HepG2 (cell line): Measurements from ENCODE around the gene CDC42BPG. TPM values are rescaled to one million over a fixed set of nuclear protein-coding genes. Genes with fewer than 3 reads are reported as not detected.

Source experiments
- ATAC-seq: fragments of 200-7000 bp; cut with Tn5 transposase; 3 replicates; pipeline ENCODE4 v1.9.1; 2020; ENCODE audit warnings: mild to moderate bottlenecking, moderate library complexity
- BruUV-seq: library from RNA; stranded (reverse); fragments of 400-500 nt; replicated peaks from 2 replicates; lab custom pipeline; 2021; lab: Mats Ljungman, UMichigan
- CTCF ChIA-PET: fragments of 300-600 bp; formaldehyde crosslinking; extraction: SDS; loops from one replicate; lab custom pipeline; 2021; ENCODE audit warnings: low total read pairs, inconsistent platforms, low intra/inter-chr PET ratio; lab: Yijun Ruan, JAX
- POLR2A ChIA-PET: fragments of 350-600 bp; sonication (Branson Sonifier 250); formaldehyde crosslinking; loops from one replicate; lab custom pipeline; 2020; ENCODE audit warnings: antibody characterized with exemption, inconsistent platforms; lab: Yijun Ruan, JAX
- DNase-seq: peaks from one replicate; pipeline ENCODE4 v3.0.0-alpha.2; 2015; ENCODE audit warnings: low spot score
- FAIRE-seq: peaks from 3 replicates; lab custom pipeline; 2011; peaks lifted over from hg19 to GRCh38; lab: Jason Lieb, UNC
- H2AFZ ChIP-seq: one replicate; pipeline ENCODE4 v1.6.1; 2011; ENCODE audit warnings: low read length, inconsistent platforms
- H3K27ac ChIP-seq: fragments of 300-600 bp; 3 replicates; pipeline ENCODE4 v1.8.0; 2011; ENCODE audit warnings: mixed run types, mild to moderate bottlenecking, mixed read lengths, low read length, inconsistent platforms; ENCODE audit not compliant: insufficient read depth; ENCODE audit errors: extremely low read length
- H3K27me3 ChIP-seq, 2 experiments: fragments of 200-600 bp in 1 of 2; 2 replicates in 1 of 2; 3 replicates in 1 of 2; pipeline versions ENCODE4 v1.6.0 to v1.8.0; 2011; ENCODE audit warnings: low read length in 2 of 2, mild to moderate bottlenecking in 2 of 2, moderate library complexity in 2 of 2, inconsistent platforms in 1 of 2; ENCODE audit not compliant: insufficient read depth in 2 of 2, control insufficient read depth in 1 of 2
- H3K36me3 ChIP-seq, 2 experiments: fragments of 200-600 bp in 1 of 2; replicated peaks in 1 of 2; 2 replicates in 1 of 2; 3 replicates in 1 of 2; pipeline versions ENCODE4 v1.5.1 to v1.8.0; 2011; ENCODE audit warnings: low read length in 2 of 2, inconsistent platforms in 1 of 2; ENCODE audit not compliant: insufficient read depth in 2 of 2, control insufficient read depth in 1 of 2
- H3K4me1 ChIP-seq: 2 replicates; pipeline ENCODE4 v1.5.1; 2012; ENCODE audit warnings: low read length, inconsistent platforms; ENCODE audit not compliant: insufficient read depth
- H3K4me2 ChIP-seq: 2 replicates; pipeline ENCODE4 v1.6.0; 2011; ENCODE audit warnings: low read depth, low read length, inconsistent platforms
- H3K4me3 ChIP-seq, 3 experiments: fragments of 200-600 bp in 1 of 3; sonication (generic), shearing (Covaris generic) in 1 of 3; replicated peaks in 1 of 3; 2 replicates each; pipeline ENCODE4 v1.5.1; 2011 to 2016; ENCODE audit warnings: low read length in 3 of 3, inconsistent platforms in 2 of 3, low read depth in 2 of 3, mild to moderate bottlenecking in 2 of 3, control low read depth in 1 of 3, mixed read lengths in 1 of 3; ENCODE audit not compliant: insufficient read depth in 1 of 3
- H3K79me2 ChIP-seq: one replicate; pipeline ENCODE4 v1.6.1; 2011; ENCODE audit warnings: low read length, inconsistent platforms; ENCODE audit not compliant: insufficient read depth
- H3K9ac ChIP-seq: 2 replicates; pipeline ENCODE4 v1.6.0; 2011; ENCODE audit warnings: mild to moderate bottlenecking, low read depth, low read length, inconsistent platforms; ENCODE audit not compliant: insufficient read depth
- H3K9me3 ChIP-seq: 2 replicates; pipeline ENCODE4 v1.5.1; 2012; ENCODE audit warnings: mild to moderate bottlenecking, low read length
- H4K20me1 ChIP-seq: 2 replicates; pipeline ENCODE4 v1.6.0; 2011; ENCODE audit warnings: inconsistent platforms, mild to moderate bottlenecking, low read length, moderate library complexity; ENCODE audit not compliant: insufficient read depth
- EZH2 ChIP-seq: conservative IDR thresholded peaks from 2 replicates; pipeline ENCODE4 v1.6.1; 2012; ENCODE audit warnings: mild to moderate bottlenecking, low read depth, low read length, moderate library complexity
- KDM1A ChIP-seq: IDR thresholded peaks from 2 replicates; pipeline ENCODE4 v1.6.1; 2016; ENCODE audit warnings: missing compliant biosample characterization
- MAFK ChIP-seq, 2 experiments: IDR thresholded peaks in 1 of 2; conservative IDR thresholded peaks in 1 of 2; 2 replicates each; pipeline ENCODE4 v1.6.1; 2011; ENCODE audit warnings: improper control_type of control experiment in 2 of 2, low read length in 2 of 2
- SMYD3 ChIP-seq: sonication (generic); formaldehyde crosslinking; IDR thresholded peaks from 2 replicates; pipeline ENCODE4 v1.8.1; 2023; ENCODE audit warnings: mild to moderate bottlenecking, missing genetic modification reagents
- STAG1 ChIP-seq: sonication (generic); formaldehyde crosslinking; IDR thresholded peaks from 2 replicates; pipeline ENCODE4 v1.4.0; 2020; ENCODE audit warnings: missing genetic modification reagents
- ZNF10 ChIP-seq: sonication (generic); formaldehyde crosslinking; IDR thresholded peaks from 2 replicates; pipeline ENCODE4 v1.4.0; 2020; ENCODE audit warnings: mild to moderate bottlenecking, low read depth, missing genetic modification reagents, borderline replicate concordance
- ZNF7 ChIP-seq: IDR thresholded peaks from 2 replicates; pipeline ENCODE4 v1.6.1; 2016; ENCODE audit warnings: missing biosample characterization, missing genetic modification reagents
- ZNF709 ChIP-seq: sonication (generic); formaldehyde crosslinking; IDR thresholded peaks from 2 replicates; pipeline ENCODE4 v1.5.0; 2020; ENCODE audit warnings: mild to moderate bottlenecking, missing genetic modification reagents
- WGBS: methylation state at CpG from one replicate; pipeline ENCODE4 v1.1.6; 2017; ENCODE audit warnings: low lambda C conversion rate; 5-methylcytosine and 5-hydroxymethylcytosine counted together
- in situ Hi-C: cut with HindIII; loops from 2 replicates; pipeline ENCODE4 v1.10.0; 2017; ENCODE audit warnings: low pct_unique_long_range_greater_than_20kb; ENCODE audit not compliant: extremely low pct_ligation_motif_present
- intact Hi-C: fragments of 100-400 bp; cut with micrococcal nuclease; formaldehyde crosslinking; loops from one replicate; pipeline ENCODE4 v1.10.0; 2022; ENCODE audit not compliant: unreplicated experiment
- polyA plus RNA-seq, 8 experiments: library from polyadenylated mRNA; depleted of rRNA in 3 of 8; stranded (reverse) in 7 of 8; unstranded in 1 of 8; fragments of >200 nt; fragmentation: Illumina TruSeq in 4 of 8; extraction: Trizol in 4 of 8; gene quantifications; 2 replicates each; pipeline versions ENCODE4 v1.2.1 to v1.2.3, GENCODE V29; 2011 to 2016; ENCODE audit warnings: low read depth in 4 of 8, missing spikeins in 1 of 8, mixed read lengths in 1 of 8; ENCODE audit not compliant: insufficient read depth in 1 of 8
- total RNA-seq, 5 experiments: library from RNA; depleted of rRNA; stranded (reverse); fragments of >200 nt; fragmentation: Illumina TruSeq; extraction: Trizol; gene quantifications; 2 replicates each; pipeline ENCODE4 v1.2.3, GENCODE V29; 2016; ENCODE audit warnings: low read depth in 1 of 5
- TF ChIP-seq, protein P1 (sequence below): fragments of 450-650 bp; IDR thresholded peaks from 2 replicates; pipeline ENCODE4 v1.6.1; 2017; ENCODE audit warnings: mild to moderate bottlenecking
- TF ChIP-seq, protein P2 (sequence below): sonication (generic); formaldehyde crosslinking; IDR thresholded peaks from 2 replicates; pipeline ENCODE4 v1.4.0; 2020; ENCODE audit warnings: mild to moderate bottlenecking, missing genetic modification reagents, borderline replicate concordance
- TF ChIP-seq, protein P3 (sequence below): sonication (generic); formaldehyde crosslinking; IDR thresholded peaks from 2 replicates; pipeline ENCODE4 v1.5.0; 2020; ENCODE audit warnings: missing genetic modification reagents, mild to moderate bottlenecking, borderline replicate concordance
- TF ChIP-seq, protein P4 (sequence below): sonication (generic); formaldehyde crosslinking; IDR thresholded peaks from 2 replicates; pipeline ENCODE4 v1.4.0; 2020; ENCODE audit warnings: missing genetic modification reagents, mild to moderate bottlenecking, borderline replicate concordance

CDC42BPG gene
- total and polyA plus RNA-seq, 2 of the 13 experiments (the other 11 are each of a cell fraction or from before 2014, with no cell fraction given), result 0.55 to 1.4 TPM

DNA sequence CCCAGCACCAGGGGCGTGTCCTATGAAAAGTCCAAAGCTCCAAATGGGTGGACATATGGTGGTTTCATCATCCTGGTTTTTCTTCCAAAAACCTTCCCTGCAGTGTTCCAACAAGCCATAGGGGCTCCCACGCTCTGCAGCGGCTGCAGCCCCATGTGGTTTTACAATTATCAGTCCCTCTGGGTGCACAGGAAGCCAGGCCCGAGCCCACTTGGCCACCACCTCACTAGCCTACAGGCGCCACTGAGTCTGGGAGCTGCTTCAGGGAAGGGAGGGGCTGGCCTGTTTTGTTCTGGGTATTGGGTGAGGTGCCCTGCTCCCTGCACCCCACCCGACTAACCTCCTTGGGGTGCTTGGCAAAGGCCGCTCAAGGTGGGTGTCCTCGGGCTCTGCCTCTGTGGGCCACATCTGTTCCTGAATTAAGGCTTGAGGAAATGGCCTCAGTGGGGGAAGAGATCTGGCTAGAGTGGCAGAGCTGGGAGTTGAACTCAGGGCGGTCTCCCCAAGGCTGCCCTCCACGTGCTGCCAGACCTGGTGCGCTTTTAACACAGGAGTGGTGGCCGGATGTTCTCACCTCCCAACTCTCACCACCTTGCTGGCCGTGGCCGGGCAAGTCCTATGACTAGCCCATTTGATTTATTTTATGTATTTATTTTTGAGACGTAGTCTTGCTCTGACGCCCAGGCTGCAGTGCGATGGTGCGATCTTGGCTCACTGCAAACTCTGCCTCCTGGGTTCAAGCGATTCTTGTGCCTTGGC lies 5.3 kb upstream of the CDC42BPG start (continued):
- TF ChIP-seq, protein P1, sequence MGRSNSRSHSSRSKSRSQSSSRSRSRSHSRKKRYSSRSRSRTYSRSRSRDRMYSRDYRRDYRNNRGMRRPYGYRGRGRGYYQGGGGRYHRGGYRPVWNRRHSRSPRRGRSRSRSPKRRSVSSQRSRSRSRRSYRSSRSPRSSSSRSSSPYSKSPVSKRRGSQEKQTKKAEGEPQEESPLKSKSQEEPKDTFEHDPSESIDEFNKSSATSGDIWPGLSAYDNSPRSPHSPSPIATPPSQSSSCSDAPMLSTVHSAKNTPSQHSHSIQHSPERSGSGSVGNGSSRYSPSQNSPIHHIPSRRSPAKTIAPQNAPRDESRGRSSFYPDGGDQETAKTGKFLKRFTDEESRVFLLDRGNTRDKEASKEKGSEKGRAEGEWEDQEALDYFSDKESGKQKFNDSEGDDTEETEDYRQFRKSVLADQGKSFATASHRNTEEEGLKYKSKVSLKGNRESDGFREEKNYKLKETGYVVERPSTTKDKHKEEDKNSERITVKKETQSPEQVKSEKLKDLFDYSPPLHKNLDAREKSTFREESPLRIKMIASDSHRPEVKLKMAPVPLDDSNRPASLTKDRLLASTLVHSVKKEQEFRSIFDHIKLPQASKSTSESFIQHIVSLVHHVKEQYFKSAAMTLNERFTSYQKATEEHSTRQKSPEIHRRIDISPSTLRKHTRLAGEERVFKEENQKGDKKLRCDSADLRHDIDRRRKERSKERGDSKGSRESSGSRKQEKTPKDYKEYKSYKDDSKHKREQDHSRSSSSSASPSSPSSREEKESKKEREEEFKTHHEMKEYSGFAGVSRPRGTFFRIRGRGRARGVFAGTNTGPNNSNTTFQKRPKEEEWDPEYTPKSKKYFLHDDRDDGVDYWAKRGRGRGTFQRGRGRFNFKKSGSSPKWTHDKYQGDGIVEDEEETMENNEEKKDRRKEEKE, result no peak
- TF ChIP-seq KDM1A (CRISPR knock-in tag) (no peak), STAG1 (CRISPR knock-in tag) (peak; percentile 19; the same call in 1 of the 2 replicates)

DNA sequence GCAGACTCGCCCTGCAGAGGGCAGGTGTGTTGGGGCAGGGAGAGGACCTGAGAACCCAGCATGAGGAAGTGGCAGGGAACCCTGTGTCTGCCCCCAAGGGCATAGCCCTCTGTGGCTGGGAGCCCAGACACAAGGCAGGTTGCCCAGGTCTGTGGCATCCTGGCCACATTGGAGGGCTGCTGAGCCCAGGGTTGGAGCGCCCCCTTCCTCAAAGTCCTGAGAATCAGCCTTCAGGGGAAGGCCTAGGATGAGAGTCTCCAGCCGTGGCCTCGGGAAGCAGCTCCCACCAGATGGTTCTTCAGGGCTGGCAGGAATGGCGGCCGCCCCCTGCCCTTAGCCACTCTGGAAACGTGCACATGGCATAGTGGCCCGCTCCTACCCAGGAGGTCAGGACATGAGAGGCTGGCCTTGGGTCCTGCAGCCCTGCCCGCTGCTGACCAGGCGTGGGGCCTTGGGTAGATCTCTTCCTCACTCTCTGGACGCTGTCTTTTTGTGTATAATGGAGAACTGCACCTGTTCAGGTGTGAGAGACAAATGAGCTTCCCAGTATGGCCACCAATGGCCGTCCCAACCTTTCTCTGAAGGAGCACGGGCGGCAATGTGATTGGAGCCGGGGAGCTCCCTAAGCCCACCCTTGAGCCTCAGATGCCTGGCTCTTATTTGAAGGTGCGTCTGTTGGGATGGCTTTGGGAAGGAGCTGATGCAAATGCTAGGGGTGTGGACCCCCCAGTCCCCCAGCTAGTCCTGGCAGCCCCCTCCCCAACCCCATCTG lies 4.6 kb upstream of the CDC42BPG start:
- peak; percentile 38 for ATAC-seq
- Histone ChIP-seq H3K27ac (no peak overlapping the region), H3K9ac (no peak overlapping the region), H3K27me3 (no peaks in the 10 kb centered on the region; a peak in 1 of 5 replicates), H3K4me1 (peaks cover 58% of the 10 kb centered on the region), H3K36me3 (no peaks in the 10 kb centered on the region), H3K9me3 (no peaks in the 10 kb centered on the region), H3K79me2 (no peaks in the 10 kb centered on the region), H4K20me1 (no peaks in the 10 kb centered on the region), H2AFZ (no peak overlapping the region), H3K4me2 (peak overlapping the region; percentile 61), H3K4me3 (peak overlapping the region in 1 of 3 experiments; percentile 32; a peak in 1 of 6 replicates)
- ChIA-PET CTCF (interaction anchor here (1.3 to 4.5 kb wide), 2 partner anchors 45 to 61 kb away, joined by 3 to 72 read pairs; no protein-coding TSS in a partner anchor), POLR2A (interaction anchor here (0.8 to 4.7 kb wide), 12 partner anchors 21 to 268 kb away, joined by 3 to 30 read pairs (median 5); partner anchors contain the start of genes EHD1, GPHA2, SF1 and TM7SF2)
- BruUV-seq, result no TSS peak
- no peak for DNase-seq
- in situ Hi-C loops, result loop anchor here (5.0 kb wide), 1 partner anchor 43 kb away; no protein-coding TSS in a partner anchor
- intact Hi-C loops, result loop anchor here (5.0 to 10.0 kb wide), 3 partner anchors 47 to 148 kb away; partner anchors contain the start of genes BATF2 and MAP4K2
- 72% methylated on average over 8 of the region's 16 CpGs for WGBS
- no peak for FAIRE-seq
- TF ChIP-seq ZNF709 (CRISPR knock-in tag), result no peak
- TF ChIP-seq ZNF7 (CRISPR knock-in tag), result no peak
- TF ChIP-seq SMYD3 (CRISPR knock-in tag), result no peak
- TF ChIP-seq, protein P2, sequence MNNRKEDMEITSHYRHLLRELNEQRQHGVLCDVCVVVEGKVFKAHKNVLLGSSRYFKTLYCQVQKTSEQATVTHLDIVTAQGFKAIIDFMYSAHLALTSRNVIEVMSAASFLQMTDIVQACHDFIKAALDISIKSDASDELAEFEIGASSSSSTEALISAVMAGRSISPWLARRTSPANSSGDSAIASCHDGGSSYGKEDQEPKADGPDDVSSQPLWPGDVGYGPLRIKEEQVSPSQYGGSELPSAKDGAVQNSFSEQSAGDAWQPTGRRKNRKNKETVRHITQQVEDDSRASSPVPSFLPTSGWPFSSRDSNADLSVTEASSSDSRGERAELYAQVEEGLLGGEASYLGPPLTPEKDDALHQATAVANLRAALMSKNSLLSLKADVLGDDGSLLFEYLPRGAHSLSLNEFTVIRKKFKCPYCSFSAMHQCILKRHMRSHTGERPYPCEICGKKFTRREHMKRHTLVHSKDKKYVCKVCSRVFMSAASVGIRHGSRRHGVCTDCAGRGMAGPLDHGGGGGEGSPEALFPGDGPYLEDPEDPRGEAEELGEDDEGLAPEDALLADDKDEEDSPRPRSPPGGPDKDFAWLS, result no peak
- TF ChIP-seq MAFK (conservative IDR thresholded peaks at IDR 0.05 in 1 of 2, IDR thresholded peaks at IDR 0.05 in 1 of 2; ENCODE audit: low read length in 2 of 2), result no peak
- TF ChIP-seq EZH2, result no peak
- TF ChIP-seq, protein P3, sequence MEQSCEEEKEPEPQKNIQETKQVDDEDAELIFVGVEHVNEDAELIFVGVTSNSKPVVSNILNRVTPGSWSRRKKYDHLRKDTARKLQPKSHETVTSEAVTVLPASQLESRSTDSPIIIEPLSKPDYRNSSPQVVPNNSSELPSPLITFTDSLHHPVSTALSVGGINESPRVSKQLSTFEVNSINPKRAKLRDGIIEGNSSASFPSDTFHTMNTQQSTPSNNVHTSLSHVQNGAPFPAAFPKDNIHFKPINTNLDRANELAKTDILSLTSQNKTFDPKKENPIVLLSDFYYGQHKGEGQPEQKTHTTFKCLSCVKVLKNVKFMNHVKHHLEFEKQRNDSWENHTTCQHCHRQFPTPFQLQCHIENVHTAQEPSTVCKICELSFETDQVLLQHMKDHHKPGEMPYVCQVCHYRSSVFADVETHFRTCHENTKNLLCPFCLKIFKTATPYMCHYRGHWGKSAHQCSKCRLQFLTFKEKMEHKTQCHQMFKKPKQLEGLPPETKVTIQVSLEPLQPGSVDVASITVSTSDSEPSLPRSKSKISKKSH, result no peak
- TF ChIP-seq, protein P4, sequence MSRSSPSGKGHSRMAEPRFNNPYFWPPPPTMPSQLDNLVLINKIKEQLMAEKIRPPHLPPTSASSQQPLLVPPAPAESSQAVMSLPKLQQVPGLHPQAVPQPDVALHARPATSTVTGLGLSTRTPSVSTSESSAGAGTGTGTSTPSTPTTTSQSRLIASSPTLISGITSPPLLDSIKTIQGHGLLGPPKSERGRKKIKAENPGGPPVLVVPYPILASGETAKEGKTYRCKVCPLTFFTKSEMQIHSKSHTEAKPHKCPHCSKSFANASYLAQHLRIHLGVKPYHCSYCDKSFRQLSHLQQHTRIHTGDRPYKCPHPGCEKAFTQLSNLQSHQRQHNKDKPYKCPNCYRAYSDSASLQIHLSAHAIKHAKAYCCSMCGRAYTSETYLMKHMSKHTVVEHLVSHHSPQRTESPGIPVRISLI (CRISPR knock-in tag), result no peak
- TF ChIP-seq ZNF10 (CRISPR knock-in tag), result no peak
